ENCODE data around the gene ABI3.

- TF ChIP-seq CTCF (IDR thresholded peaks at IDR 0.05) (no peak), ZFX (IDR thresholded peaks at IDR 0.05; ENCODE audit: borderline replicate concordance) (no peak)
Observed at GRCh38 chr17:49249292-49249794, 38.8 kb downstream of the ABI3 start.
